Measurements from ENCODE around the gene NAV1. TPM values are rescaled to one million over a fixed set of nuclear protein-coding genes. Genes with fewer than 3 reads are reported as not detected.

The NAV1 gene
- total and polyA plus RNA-seq, 5 experiments from 2014 or later = 0.10 to 3.0 (median 1.9) TPM

DNA sequence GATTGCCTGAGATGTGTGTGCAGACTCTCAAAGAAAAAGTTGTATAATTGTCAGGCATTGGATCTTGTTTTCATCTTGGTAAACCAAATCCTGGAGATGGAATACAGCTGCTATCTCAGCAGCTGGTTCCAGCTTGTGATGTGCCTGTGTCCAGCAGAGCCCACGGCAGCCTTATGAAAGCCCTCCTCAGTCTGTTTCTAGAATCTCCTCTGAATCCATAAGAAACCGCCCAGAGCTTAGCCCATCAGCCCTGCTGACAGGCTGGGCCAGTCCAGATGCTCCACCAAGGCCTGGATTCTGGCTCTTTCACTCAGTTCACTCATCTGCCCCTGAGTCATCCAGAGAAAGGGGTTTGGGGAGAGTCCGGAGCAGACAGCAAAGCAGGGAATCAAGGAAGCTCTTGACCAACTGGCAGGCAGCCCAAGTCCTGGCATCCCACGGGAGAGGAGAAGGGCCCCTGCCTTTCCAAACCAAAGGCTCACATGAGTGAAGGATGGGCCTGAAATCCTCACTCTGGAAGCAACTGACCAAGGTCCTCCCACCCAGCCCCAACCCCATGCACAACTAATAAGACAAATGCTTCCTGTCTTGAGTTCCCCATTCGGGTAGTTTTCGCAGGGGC, 45.7 kb downstream of the NAV1 start:
- POLR2A ChIA-PET = no interaction called here
- ATAC-seq = no peak
- H3K4me1 Mint-ChIP-seq = no peaks in the 10 kb centered on the region
- H3K27me3 Mint-ChIP-seq = peaks cover 0 to 17% (median 7%) of the 10 kb centered on the region in 5 donors
- H3K4me3 Mint-ChIP-seq = no peak overlapping the region
- DNase-seq = no peak
- H3K27ac Mint-ChIP-seq = no peak overlapping the region
- no peaks in the 10 kb centered on the region for H3K9me3 Mint-ChIP-seq
- no peaks in the 10 kb centered on the region for H3K36me3 Mint-ChIP-seq

DNA sequence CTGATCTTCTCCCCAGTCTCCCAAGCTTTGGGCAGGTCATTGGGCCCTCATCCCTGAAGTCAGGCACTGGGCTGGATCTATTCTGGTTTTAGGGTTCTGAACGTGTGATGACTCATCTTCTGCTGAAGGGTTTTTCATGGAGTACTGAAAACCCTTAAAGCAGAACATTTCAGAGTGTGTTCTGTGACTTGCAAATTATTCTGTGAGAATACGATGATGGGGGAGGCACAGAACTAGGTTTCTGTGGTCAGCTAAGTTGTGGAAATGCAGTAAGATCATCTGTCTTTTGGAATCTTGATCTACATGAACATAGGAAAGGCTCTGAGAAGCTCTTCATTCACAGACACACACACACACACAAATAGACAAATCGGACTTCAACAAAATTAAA, 46.2 kb downstream of the NAV1 start:
- Mint-ChIP-seq H3K27ac (no peak overlapping the region), H3K27me3 (peaks cover 0 to 16% (median 7%) of the 10 kb centered on the region in 5 donors), H3K36me3 (no peaks in the 10 kb centered on the region), H3K9me3 (no peaks in the 10 kb centered on the region), H3K4me1 (no peaks in the 10 kb centered on the region), H3K4me3 (no peak overlapping the region)
- ATAC-seq (no peak), DNase-seq (no peak)
- POLR2A ChIA-PET = no interaction called here

DNA sequence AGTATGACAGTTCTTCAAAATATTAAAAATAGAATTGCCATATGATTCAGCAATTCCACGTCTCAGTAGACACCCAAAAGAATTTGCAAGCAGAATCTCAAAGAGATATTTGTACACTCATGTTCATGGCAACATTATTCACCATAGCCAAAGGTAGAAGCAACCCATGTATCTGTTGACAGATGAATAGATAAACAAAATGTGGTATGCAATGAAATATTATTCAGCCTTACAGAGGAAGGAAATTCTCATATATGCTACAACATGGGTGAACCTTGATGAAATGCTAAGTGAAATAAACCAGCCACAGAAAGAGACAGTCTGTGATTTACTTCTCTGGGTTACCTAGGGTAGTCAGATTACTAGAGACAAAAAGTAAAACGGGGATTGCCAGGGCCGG, 47.0 kb downstream of the NAV1 start:
- H3K27me3 Mint-ChIP-seq = peaks cover 0 to 11% (median 4%) of the 10 kb centered on the region in 5 donors
- ATAC-seq (no peak), DNase-seq (no peak)
- no peaks in the 10 kb centered on the region for H3K36me3 Mint-ChIP-seq
- POLR2A ChIA-PET = no interaction called here
- no peaks in the 10 kb centered on the region for H3K4me1 Mint-ChIP-seq
- no peaks in the 10 kb centered on the region for H3K9me3 Mint-ChIP-seq
- H3K27ac Mint-ChIP-seq = no peak overlapping the region
- no peak overlapping the region for H3K4me3 Mint-ChIP-seq

DNA sequence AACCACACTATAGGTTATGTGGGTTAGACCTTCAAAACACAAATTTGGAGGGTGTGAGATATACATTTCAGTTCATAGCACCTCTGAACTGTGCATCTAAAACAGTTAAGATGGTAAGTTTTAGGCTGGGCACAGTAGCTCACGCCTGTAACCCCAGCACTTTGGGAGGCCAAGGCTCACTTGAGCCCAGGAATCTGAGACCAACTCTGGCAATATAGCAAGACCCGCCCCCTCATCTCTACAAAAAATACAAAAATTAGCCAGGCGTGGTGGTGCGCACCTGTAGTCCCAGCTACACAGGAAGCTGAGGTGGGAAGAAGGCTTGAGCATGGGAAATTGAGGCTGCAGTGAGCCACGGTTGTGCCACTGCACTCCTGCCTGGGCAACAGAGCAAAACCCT, 47.9 kb downstream of the NAV1 start:
- H3K9me3 Mint-ChIP-seq = no peaks in the 10 kb centered on the region
- H3K4me1 Mint-ChIP-seq = no peaks in the 10 kb centered on the region
- H3K27ac Mint-ChIP-seq = no peak overlapping the region
- ATAC-seq (no peak), DNase-seq (no peak)
- H3K27me3 Mint-ChIP-seq = peaks cover 0 to 7% (median 0%) of the 10 kb centered on the region in 5 donors
- POLR2A ChIA-PET = no interaction called here
- H3K4me3 Mint-ChIP-seq = no peak overlapping the region
- no peaks in the 10 kb centered on the region for H3K36me3 Mint-ChIP-seq

DNA sequence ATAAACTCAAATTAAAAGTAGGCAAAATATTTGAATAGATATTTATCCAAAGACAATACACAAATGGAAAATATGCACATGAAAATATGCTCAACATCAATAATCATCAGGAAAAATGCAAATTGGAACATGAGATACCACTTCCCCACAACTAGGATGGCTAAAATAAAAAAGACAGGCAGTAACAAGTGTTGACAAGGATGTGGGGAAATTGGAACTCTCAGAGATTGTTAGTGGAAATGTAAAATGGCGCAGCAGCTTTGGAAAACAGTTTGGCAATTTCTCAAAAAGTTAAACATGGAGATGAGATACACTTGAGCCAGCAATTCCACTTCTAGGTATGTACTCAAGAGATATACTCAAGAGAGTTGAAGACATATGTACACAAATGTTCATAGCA, 48.8 kb downstream of the NAV1 start:
- H3K27me3 Mint-ChIP-seq = peaks cover 0 to 4% (median 0%) of the 10 kb centered on the region in 5 donors
- H3K4me1 Mint-ChIP-seq = no peaks in the 10 kb centered on the region
- no peaks in the 10 kb centered on the region for H3K9me3 Mint-ChIP-seq
- H3K4me3 Mint-ChIP-seq = no peak overlapping the region
- no peaks in the 10 kb centered on the region for H3K36me3 Mint-ChIP-seq
- ATAC-seq (no peak), DNase-seq (no peak)
- POLR2A ChIA-PET = no interaction called here
- H3K27ac Mint-ChIP-seq = no peak overlapping the region

Other genes starting within 250 kb of the NAV1 start
- gene TNNT2, start 161.4 kb upstream of the NAV1 start, total RNA-seq = not detected
- gene TNNT2, start 161.4 kb upstream of the NAV1 start, polyA plus RNA-seq = not detected
- not detected for gene LAD1, start 139.8 kb upstream of the NAV1 start, total RNA-seq
- gene LAD1, start 139.8 kb upstream of the NAV1 start, polyA plus RNA-seq = not detected
- not detected for gene TNNI1, start 117.4 kb upstream of the NAV1 start, total RNA-seq
- gene TNNI1, start 117.4 kb upstream of the NAV1 start, polyA plus RNA-seq = not detected
- under 1 TPM; 0.55 to 0.60 TPM for gene PHLDA3, start 69.9 kb upstream of the NAV1 start, total RNA-seq
- gene PHLDA3, start 69.9 kb upstream of the NAV1 start, polyA plus RNA-seq = not detected
- gene CSRP1, start 32.0 kb upstream of the NAV1 start, total RNA-seq = 10 to 100 TPM; 21.8 to 22.4 TPM
- gene CSRP1, start 32.0 kb upstream of the NAV1 start, polyA plus RNA-seq = 10 to 100 TPM; 43.3 to 48.2 (median 46.1) TPM